NCI-H2227 treated with DMSO at 0.1 percent for 48 hours (cell line): ENCODE data around the gene SIRT5.

Source experiments
- DNase-seq: peaks from one replicate; lab custom pipeline; 2025; lab: John Stamatoyannopoulos, UW

SIRT5 gene

GRCh38 chr6:13589801-13590200 is 15.4 kb downstream of the SIRT5 start:
- DNase-seq, result no peak

GRCh38 chr6:13590574-13591153 is 16.3 kb downstream of the SIRT5 start:
- no peak for DNase-seq

GRCh38 chr6:13591205-13591921 is 17.0 kb downstream of the SIRT5 start:
- no peak for DNase-seq

- no peak for DNase-seq
These were observed 18.7 kb downstream of the SIRT5 start for GRCh38 chr6:13593103-13593502.

- no peak for DNase-seq
These were observed 19.3 kb downstream of the SIRT5 start for GRCh38 chr6:13593720-13594119.

- DNase-seq, result no peak
These were observed 22.7 kb downstream of the SIRT5 start for GRCh38 chr6:13597073-13597472.

- no peak for DNase-seq
These were observed 25.6 kb downstream of the SIRT5 start for GRCh38 chr6:13600036-13600435.

- DNase-seq, result no peak
These were observed 29.7 kb downstream of the SIRT5 start for GRCh38 chr6:13604135-13604534.

- no peak for DNase-seq
These were observed 30.4 kb downstream of the SIRT5 start for GRCh38 chr6:13604546-13605416.

GRCh38 chr6:13605634-13606033 is 31.2 kb downstream of the SIRT5 start:
- DNase-seq, result no peak

- no peak for DNase-seq
These were observed 37.3 kb downstream of the SIRT5 start for GRCh38 chr6:13611715-13612114.

- DNase-seq, result no peak
These were observed 38.7 kb downstream of the SIRT5 start for GRCh38 chr6:13613029-13613594.

- DNase-seq, result peak; percentile 45
These were observed 39.9 kb downstream of the SIRT5 start for GRCh38 chr6:13614126-13614925.

GRCh38 chr6:13614926-13615791 is 40.8 kb downstream of the SIRT5 start, which contains the start of gene NOL7:
NOL7 (plus strand) TSS chr6:13615335; CDS start chr6:13615359, 24 bp downstream.
- peak; percentile 97 for DNase-seq

- peak; percentile 55 for DNase-seq
These were observed 41.4 kb downstream of the SIRT5 start for GRCh38 chr6:13615792-13616120.

- DNase-seq, result no peak
These were observed 42.7 kb downstream of the SIRT5 start for GRCh38 chr6:13617066-13617465.

- peak; percentile 10 for DNase-seq
These were observed 50.5 kb downstream of the SIRT5 start for GRCh38 chr6:13624871-13625288.

GRCh38 chr6:13629459-13630116 is 55.2 kb downstream of the SIRT5 start:
- no peak for DNase-seq

- DNase-seq, result no peak
These were observed 56.1 kb downstream of the SIRT5 start for GRCh38 chr6:13630499-13630898.

GRCh38 chr6:13633343-13633742 is 58.9 kb downstream of the SIRT5 start:
- DNase-seq, result no peak
